ENCODE data around the gene ZNF587B.

GRCh38 chr19:57814505-57815246, 15.4 kb upstream of the ZNF587B start, which contains the start of gene ZNF552:
- peak; percentile 75 to 93 for TF ChIP-seq POLR2AphosphoS5 (IDR thresholded peaks at IDR 0.05)
- no peak for TF ChIP-seq CTCF (IDR thresholded peaks at IDR 0.05)
- TF ChIP-seq POLR2A (IDR thresholded peaks at IDR 0.05) = peak in 3 of 4 donors; percentile 78 to 92 (median 85)
